ENCODE measurements around the gene RETNLB. TPM values are rescaled to one million over a fixed set of nuclear protein-coding genes. Genes with fewer than 3 reads are reported as not detected.

Gene RETNLB
- total RNA-seq, 1 experiment from 2014 or later: not detected

GRCh38 chr3:108724101-108724500, 33.1 kb downstream of the RETNLB start:
- Histone ChIP-seq H3K79me2 (ENCODE audit: low read length) (no peaks in the 10 kb centered on the region), H3K4me3 (ENCODE audit: low read length) (no peak overlapping the region), H3K9me3 (ENCODE audit: low read length) (no peaks in the 10 kb centered on the region), H3K9me2 (replicated peaks; ENCODE audit: low read length) (no peaks in the 10 kb centered on the region), H3K27me3 (ENCODE audit: low read length) (peaks cover 53% of the 10 kb centered on the region), H3K36me3 (ENCODE audit: low read depth, low read length) (no peaks in the 10 kb centered on the region), H3F3A (ENCODE audit: low read length, unreplicated experiment) (no peaks in the 10 kb centered on the region), H4K20me1 (ENCODE audit: low read length) (no peaks in the 10 kb centered on the region), H2AFZ (ENCODE audit: low read length) (no peak overlapping the region), H3K4me1 (ENCODE audit: insufficient read depth, low read length) (no peaks in the 10 kb centered on the region), H3K27ac (ENCODE audit: low read length) (no peak overlapping the region), H3K9ac (ENCODE audit: low read length) (no peak overlapping the region), H3K4me2 (ENCODE audit: low read length) (no peak overlapping the region)
- POLR2A ChIA-PET (ENCODE audit: unreplicated experiment): no interaction called here
- TF ChIP-seq CTCF (conservative IDR thresholded peaks at IDR 0.05; ENCODE audit: low read depth, low read length) (no peak), EZH2phosphoT487 (IDR thresholded peaks at IDR 0.05; ENCODE audit: borderline replicate concordance, low read length) (no peak), EZH2 (IDR thresholded peaks at IDR 0.05; ENCODE audit: low read length, unreplicated experiment) (no peak)
- CTCF ChIA-PET: no interaction called here
- ATAC-seq (no peak), DNase-seq (no peak)
- no TSS peak for BruUV-seq (replicated peaks)
- intact Hi-C loops (cut with micrococcal nuclease): no loop called here

GRCh38 chr3:108722724-108723123, 34.5 kb downstream of the RETNLB start:
- Histone ChIP-seq H3K9me2 (replicated peaks; ENCODE audit: low read length) (no peaks in the 10 kb centered on the region), H3K9ac (ENCODE audit: low read length) (no peak overlapping the region), H3K4me2 (ENCODE audit: low read length) (no peak overlapping the region), H3K4me3 (ENCODE audit: low read length) (no peak overlapping the region), H2AFZ (ENCODE audit: low read length) (no peak overlapping the region), H3K36me3 (ENCODE audit: low read depth, low read length) (no peaks in the 10 kb centered on the region), H3K4me1 (ENCODE audit: insufficient read depth, low read length) (no peaks in the 10 kb centered on the region), H4K20me1 (ENCODE audit: low read length) (no peaks in the 10 kb centered on the region), H3F3A (ENCODE audit: low read length, unreplicated experiment) (no peaks in the 10 kb centered on the region), H3K27ac (ENCODE audit: low read length) (no peak overlapping the region), H3K79me2 (ENCODE audit: low read length) (no peaks in the 10 kb centered on the region), H3K27me3 (ENCODE audit: low read length) (peaks cover 59% of the 10 kb centered on the region), H3K9me3 (ENCODE audit: low read length) (no peaks in the 10 kb centered on the region)
- intact Hi-C loops (cut with micrococcal nuclease): no loop called here
- ChIA-PET POLR2A (ENCODE audit: unreplicated experiment) (no interaction called here), CTCF (no interaction called here)
- TF ChIP-seq CTCF (conservative IDR thresholded peaks at IDR 0.05; ENCODE audit: low read depth, low read length) (no peak), EZH2 (IDR thresholded peaks at IDR 0.05; ENCODE audit: low read length, unreplicated experiment) (no peak), EZH2phosphoT487 (IDR thresholded peaks at IDR 0.05; ENCODE audit: borderline replicate concordance, low read length) (no peak)
- no TSS peak for BruUV-seq (replicated peaks)
- ATAC-seq (no peak), DNase-seq (no peak)

GRCh38 chr3:108719178-108719806, 37.9 kb downstream of the RETNLB start:
- POLR2A ChIA-PET (ENCODE audit: unreplicated experiment): no interaction called here
- no peak overlapping the region for H3K9ac ChIP-seq (ENCODE audit: low read length)
- no peaks in the 10 kb centered on the region for H4K20me1 ChIP-seq (ENCODE audit: low read length)
- H3K9me3 ChIP-seq (ENCODE audit: low read length): no peaks in the 10 kb centered on the region
- no peak for ATAC-seq
- H3K27ac ChIP-seq (ENCODE audit: low read length): no peak overlapping the region
- no peaks in the 10 kb centered on the region for H3K36me3 ChIP-seq (ENCODE audit: low read depth, low read length)
- DNase-seq: no peak
- H3K27me3 ChIP-seq (ENCODE audit: low read length): peaks cover 78% of the 10 kb centered on the region
- intact Hi-C loops (cut with micrococcal nuclease): no loop called here
- no peak overlapping the region for H3K4me3 ChIP-seq (ENCODE audit: low read length)
- no peak overlapping the region for H3K4me2 ChIP-seq (ENCODE audit: low read length)
- H2AFZ ChIP-seq (ENCODE audit: low read length): no peak overlapping the region
- no TSS peak for BruUV-seq (replicated peaks)
- CTCF ChIA-PET: no interaction called here
- no peaks in the 10 kb centered on the region for H3K4me1 ChIP-seq (ENCODE audit: insufficient read depth, low read length)
- H3K9me2 ChIP-seq (replicated peaks; ENCODE audit: low read length): no peaks in the 10 kb centered on the region
- no peaks in the 10 kb centered on the region for H3K79me2 ChIP-seq (ENCODE audit: low read length)
- no peaks in the 10 kb centered on the region for H3F3A ChIP-seq (ENCODE audit: low read length, unreplicated experiment)
- TF ChIP-seq CTCF (conservative IDR thresholded peaks at IDR 0.05; ENCODE audit: low read depth, low read length) (no peak), EZH2phosphoT487 (IDR thresholded peaks at IDR 0.05; ENCODE audit: borderline replicate concordance, low read length) (no peak), EZH2 (IDR thresholded peaks at IDR 0.05; ENCODE audit: low read length, unreplicated experiment) (no peak)
